ENCODE measurements around the gene STPG3. TPM values are rescaled to one million over a fixed set of nuclear protein-coding genes. Genes with fewer than 3 reads are reported as not detected.
A peak's percentile ranks its signal among the peaks of the same experiment; 100 is the strongest.

STPG3 gene
- polyA plus RNA-seq, 1 donor, result 3.4 TPM

DNA sequence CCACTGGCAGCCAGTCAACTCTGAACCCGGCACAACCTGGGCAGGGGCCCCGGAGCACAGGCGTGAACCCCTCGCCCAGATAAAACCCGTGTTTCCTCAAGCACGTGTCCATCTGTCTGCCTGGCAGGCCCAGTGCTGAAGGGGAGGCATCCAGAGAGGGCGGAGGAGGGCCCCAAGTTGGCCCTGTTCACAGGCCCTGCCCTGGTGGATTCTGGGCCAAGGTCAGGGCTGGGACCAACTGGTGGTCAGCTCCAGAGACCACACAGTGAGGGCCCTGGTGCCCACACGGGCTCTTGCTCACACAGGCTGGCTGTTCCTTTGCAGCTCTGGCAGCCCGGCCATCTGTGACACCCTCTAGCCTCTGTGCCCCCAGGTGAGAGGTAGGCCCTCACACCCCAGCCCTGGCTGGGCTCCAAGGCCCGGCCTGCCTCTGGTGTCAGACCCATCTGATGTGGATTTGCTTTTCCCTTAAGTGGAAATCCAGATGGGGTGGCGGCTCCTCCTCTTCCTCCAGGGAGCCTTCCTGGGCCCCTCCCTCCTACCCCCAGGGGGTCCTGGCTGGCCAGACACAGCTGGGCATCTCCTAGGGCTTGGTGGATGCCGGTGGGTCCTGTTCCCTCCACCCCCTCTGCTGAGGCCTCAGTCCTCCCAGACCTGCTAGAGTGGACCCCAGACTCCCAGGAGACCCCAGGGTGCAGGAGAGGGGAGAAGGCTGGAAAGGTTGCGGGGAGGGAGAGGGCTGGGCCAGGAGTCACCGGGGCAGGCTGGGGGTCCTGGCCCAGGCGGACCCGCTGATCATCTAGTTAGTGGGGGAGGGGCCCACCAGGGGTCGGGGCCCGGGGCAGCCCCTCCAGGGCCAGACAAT lies 525 bp upstream of the STPG3 start:
- H3K4me3 ChIP-seq (ENCODE audit: low read length), result no peak overlapping the region
- no peaks in the 10 kb centered on the region for H3K9me3 ChIP-seq (ENCODE audit: control insufficient read depth, low read depth, low read length)
- DNase-seq, result no peak
- H3K4me1 ChIP-seq (ENCODE audit: control insufficient read depth, insufficient read depth, low read length), result peaks cover 25% of the 10 kb centered on the region
- H3K27ac ChIP-seq (ENCODE audit: low read length), result no peak overlapping the region
- H3K36me3 ChIP-seq (ENCODE audit: control insufficient read depth, insufficient read depth, low read length), result no peaks in the 10 kb centered on the region
- no peaks in the 10 kb centered on the region for H3K27me3 ChIP-seq (ENCODE audit: control insufficient read depth, insufficient read depth, low read length)
- no CpG with 5 or more reads among the region's 18 CpGs for WGBS (ENCODE audit: insufficient coverage, low lambda C conversion rate)

DNA sequence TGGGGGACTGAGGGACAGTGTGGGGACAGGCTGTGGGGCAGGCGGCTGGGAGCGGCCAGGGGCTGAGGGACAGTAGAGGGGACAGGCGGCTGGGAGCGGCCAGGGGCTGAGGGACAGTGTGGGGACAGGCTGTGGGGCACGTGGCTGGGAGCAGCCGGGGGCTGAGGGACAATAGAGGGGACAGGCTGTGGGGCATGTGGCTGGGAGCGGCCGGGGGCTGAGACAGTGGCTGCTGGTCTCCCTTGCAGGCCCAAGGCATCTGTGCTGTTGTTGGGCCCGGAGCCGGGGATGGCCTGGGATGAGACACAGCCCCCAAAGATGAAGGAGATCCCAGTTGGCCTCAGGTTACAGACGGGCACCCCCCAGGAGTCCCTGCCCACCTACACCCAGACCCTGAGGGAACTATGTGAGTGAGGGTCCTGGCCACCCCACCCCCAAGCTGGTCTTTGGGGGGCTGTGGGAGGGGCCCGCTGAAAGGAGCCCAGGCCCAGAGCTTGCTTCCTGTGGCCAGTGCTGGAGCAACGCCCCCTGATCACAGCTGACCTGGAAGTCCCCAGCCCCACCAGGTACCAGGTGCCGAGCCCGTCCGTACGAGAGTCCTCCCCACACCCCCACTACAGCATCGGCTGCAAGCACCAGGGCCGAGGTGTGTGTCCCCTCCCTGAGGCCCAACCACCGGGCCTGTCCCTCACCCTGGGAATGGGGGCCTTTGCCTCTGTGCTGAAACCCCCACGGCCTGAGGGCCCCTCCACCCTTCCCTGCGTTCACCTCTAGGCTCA lies 593 bp downstream of the STPG3 start:
- H3K9me3 ChIP-seq (ENCODE audit: control insufficient read depth, low read depth, low read length), result no peaks in the 10 kb centered on the region
- no peak overlapping the region for H3K27ac ChIP-seq (ENCODE audit: low read length)
- H3K4me1 ChIP-seq (ENCODE audit: control insufficient read depth, insufficient read depth, low read length), result peaks cover 32% of the 10 kb centered on the region
- DNase-seq, result no peak
- no peaks in the 10 kb centered on the region for H3K27me3 ChIP-seq (ENCODE audit: control insufficient read depth, insufficient read depth, low read length)
- no CpG with 5 or more reads among the region's 22 CpGs for WGBS (ENCODE audit: insufficient coverage, low lambda C conversion rate)
- H3K36me3 ChIP-seq (ENCODE audit: control insufficient read depth, insufficient read depth, low read length), result peaks cover 3% of the 10 kb centered on the region
- H3K4me3 ChIP-seq (ENCODE audit: low read length), result no peak overlapping the region

DNA sequence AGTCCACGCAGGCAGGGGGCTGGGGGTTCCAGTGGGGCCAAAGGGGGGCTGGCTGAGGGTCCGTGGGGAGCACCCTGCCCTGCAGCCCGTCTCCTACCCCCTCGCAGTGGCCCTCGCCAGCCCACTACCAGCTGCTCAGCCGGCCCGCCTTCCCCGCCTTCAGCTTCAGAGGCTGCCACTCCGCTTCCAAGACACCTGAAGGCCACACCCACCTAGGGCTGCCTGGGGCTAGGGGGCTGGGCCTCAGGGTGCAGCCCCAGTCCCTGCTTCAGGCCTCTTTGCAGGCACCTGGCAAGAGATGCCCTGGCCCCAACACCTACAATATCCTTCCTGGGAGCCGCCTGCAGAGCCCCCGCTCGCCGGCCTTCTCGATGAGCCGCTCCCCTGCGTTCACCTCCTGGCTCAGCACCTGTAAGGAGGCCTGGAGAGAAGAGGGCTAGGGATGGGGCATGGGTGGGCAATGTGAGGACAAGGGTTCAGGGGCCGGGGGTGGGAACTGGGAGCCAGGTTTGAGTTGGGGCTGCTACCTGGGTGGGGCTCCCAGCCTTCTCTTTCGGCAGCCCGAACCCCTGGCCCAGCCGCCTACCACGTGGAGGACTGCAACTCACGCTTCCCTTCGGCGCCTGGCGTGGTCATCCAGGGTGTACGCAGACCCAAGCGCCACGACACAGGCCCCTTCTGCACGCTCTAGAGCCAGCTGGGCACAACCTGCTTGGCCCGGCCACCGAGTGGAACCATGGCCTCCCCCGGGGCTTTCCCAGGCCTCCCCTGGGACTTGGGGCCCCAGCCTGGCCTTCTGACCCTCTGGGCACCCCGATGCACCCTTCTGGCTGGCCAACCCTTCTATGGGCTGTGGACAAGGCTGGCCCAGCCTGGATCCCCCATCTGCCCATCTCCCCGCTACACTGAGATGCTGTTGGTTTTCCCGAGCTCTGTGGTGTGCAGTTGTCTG lies 1.7 kb downstream of the STPG3 start:
- H3K9me3 ChIP-seq (ENCODE audit: control insufficient read depth, low read depth, low read length), result no peaks in the 10 kb centered on the region
- H3K27me3 ChIP-seq (ENCODE audit: control insufficient read depth, insufficient read depth, low read length), result no peaks in the 10 kb centered on the region
- H3K4me3 ChIP-seq (ENCODE audit: low read length), result peak overlapping the region; percentile 9
- peaks cover 9% of the 10 kb centered on the region for H3K36me3 ChIP-seq (ENCODE audit: control insufficient read depth, insufficient read depth, low read length)
- DNase-seq, result peak; percentile 67 to 79
- no CpG with 5 or more reads among the region's 35 CpGs for WGBS (ENCODE audit: insufficient coverage, low lambda C conversion rate)
- peaks cover 35% of the 10 kb centered on the region for H3K4me1 ChIP-seq (ENCODE audit: control insufficient read depth, insufficient read depth, low read length)
- no peak overlapping the region for H3K27ac ChIP-seq (ENCODE audit: low read length)

DNA sequence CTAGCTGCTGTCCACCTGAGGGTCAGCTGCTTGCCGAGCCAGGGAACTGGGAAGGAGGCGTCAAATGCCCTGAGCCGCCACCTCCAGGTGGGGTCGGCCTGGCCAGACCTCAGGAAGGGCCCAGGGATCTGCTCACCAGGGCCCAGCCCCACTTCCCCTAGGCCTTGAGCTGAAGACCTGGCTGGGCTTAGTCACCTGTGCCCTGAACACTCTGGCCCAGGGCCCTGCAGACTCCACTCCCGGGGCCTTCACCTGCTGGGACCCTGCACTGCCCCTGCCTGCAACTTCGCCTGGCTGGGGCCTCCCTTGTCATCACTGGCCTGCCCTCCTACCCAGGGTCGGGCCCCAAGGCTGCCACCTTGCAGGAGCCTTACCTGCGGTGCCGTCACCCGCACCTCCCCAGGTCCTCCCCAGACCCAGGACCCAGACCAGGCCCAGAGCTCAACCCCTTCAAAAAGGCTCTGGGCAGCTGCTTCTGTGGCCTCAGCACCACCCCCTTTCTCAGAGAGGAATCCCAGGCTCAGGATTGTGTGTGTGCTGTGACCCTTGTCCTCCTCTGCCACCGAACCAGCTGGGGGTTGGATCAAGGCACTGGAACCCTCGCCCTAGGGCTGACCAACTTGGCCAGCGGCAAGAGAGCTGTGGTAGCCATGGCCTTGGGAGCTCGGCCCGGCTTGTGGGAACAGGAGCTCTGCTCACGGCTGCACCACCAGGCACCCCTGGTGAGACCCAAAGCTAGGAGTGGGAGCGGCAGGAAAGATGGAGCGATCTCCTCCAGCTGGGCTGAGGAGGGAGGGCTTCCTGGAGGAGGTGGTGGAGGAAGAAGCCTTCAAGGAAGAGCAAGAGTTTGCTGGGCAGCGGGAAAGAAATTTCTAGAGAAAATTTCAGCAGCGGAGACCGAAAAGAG lies 2.9 kb downstream of the STPG3 start:
- H3K27me3 ChIP-seq (ENCODE audit: control insufficient read depth, insufficient read depth, low read length), result no peaks in the 10 kb centered on the region
- no peaks in the 10 kb centered on the region for H3K9me3 ChIP-seq (ENCODE audit: control insufficient read depth, low read depth, low read length)
- DNase-seq, result peak in 1 of 2 donors; percentile 65
- H3K36me3 ChIP-seq (ENCODE audit: control insufficient read depth, insufficient read depth, low read length), result peaks cover 15% of the 10 kb centered on the region
- 30% methylated on average over 2 of the region's 21 CpGs for WGBS (ENCODE audit: insufficient coverage, low lambda C conversion rate)
- peak overlapping the region; percentile 95 for H3K4me3 ChIP-seq (ENCODE audit: low read length)
- H3K27ac ChIP-seq (ENCODE audit: low read length), result peak overlapping the region; percentile 85
- H3K4me1 ChIP-seq (ENCODE audit: control insufficient read depth, insufficient read depth, low read length), result peaks cover 35% of the 10 kb centered on the region

DNA sequence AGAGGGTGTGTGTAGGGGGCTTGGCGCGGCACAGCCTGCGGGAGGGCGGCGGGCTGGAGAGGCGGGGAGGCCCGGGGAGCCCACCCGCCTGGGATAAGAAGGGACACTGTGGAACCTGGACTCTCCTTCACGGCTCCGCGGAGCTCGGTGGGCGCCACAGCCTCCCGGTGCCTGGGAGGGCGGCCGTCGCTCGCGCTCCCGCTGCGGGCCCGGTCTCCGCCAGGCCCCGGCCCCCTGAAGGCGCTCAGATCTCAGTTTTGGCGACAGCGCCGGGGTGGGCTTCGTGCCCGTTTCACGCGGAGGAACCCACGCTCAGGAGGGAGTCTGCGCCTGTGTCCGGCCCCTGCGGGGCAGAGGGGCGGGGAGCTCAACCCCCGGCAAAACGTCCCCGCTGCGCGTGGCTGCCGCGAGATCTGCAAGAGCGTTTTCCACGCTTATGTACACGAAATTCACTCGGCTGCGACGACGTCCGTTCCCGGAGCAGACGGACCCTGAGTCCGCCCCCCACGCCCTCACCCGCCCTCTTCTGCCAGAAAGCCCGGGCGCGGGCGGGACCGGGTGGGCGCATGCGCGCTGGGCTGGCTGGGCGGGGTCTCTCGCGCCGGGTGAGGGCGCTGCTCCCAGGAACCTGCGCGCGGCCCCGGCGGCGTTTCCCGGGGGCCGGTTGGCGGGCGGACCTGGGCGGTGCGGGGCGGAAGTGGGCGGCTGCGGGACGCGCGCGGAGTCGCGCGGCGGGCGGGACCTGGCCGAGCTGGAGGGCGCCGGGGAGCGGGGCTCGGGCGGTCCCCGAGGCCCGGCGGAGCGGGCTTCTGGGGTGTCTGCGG lies 3.8 kb downstream of the STPG3 start, which contains the start of gene NELFB:
Gene NELFB, plus strand, starts transcription at position 704 of the 824 bp plus-strand sequence.
- WGBS (ENCODE audit: insufficient coverage, low lambda C conversion rate), result no CpG with 5 or more reads among the region's 105 CpGs
- H3K4me3 ChIP-seq (ENCODE audit: low read length), result peak within 1 kb of the TSS; percentile 95

DNA sequence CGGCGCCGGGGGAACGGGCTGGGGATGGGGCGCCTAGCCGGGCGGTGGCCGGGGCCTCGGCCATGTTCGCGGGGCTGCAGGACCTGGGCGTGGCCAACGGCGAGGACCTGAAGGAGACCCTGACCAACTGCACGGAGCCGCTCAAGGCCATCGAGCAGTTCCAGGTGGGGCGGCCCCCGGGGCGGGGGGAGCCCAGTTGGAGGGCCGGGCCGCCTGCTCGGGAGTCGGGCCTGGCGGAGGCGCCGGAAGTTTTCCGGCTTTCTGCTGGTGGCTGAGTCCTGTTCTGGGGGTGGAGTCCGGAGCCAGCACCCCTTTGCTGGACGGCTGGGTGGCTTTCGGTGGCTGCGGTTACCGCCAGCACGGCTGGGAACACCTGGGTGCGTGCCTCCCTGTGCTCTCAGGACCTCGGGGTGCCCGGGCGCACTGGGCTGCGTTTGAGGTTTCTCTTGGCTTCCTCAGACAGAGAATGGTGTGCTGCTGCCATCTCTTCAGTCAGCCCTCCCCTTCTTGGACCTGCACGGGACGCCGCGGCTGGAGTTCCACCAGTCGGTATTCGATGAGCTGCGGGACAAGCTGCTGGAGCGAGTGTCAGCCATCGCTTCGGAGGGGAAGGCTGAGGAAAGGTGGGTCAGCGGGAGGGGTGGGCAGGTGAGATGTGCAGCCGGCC lies 4.5 kb downstream of the STPG3 start:
- Histone ChIP-seq H3K4me3 (ENCODE audit: low read length) (peak overlapping the region; percentile 89), H3K9me3 (ENCODE audit: control insufficient read depth, low read depth, low read length) (no peaks in the 10 kb centered on the region), H3K4me1 (ENCODE audit: control insufficient read depth, insufficient read depth, low read length) (peaks cover 35% of the 10 kb centered on the region), H3K36me3 (ENCODE audit: control insufficient read depth, insufficient read depth, low read length) (peaks cover 19% of the 10 kb centered on the region), H3K27ac (ENCODE audit: low read length) (peak overlapping the region; percentile 44), H3K27me3 (ENCODE audit: control insufficient read depth, insufficient read depth, low read length) (no peaks in the 10 kb centered on the region)
- no CpG with 5 or more reads among the region's 51 CpGs for WGBS (ENCODE audit: insufficient coverage, low lambda C conversion rate)
- no peak for DNase-seq

More for the DNA sequence above, 3.8 kb downstream of the STPG3 start, which contains the start of gene NELFB:
- Histone ChIP-seq H3K27me3 (ENCODE audit: control insufficient read depth, insufficient read depth, low read length) (no peaks in the 10 kb centered on the region), H3K9me3 (ENCODE audit: control insufficient read depth, low read depth, low read length) (no peaks in the 10 kb centered on the region), H3K27ac (ENCODE audit: low read length) (peak within 1 kb of the TSS; percentile 85), H3K4me1 (ENCODE audit: control insufficient read depth, insufficient read depth, low read length) (peaks cover 35% of the 10 kb centered on the region), H3K36me3 (ENCODE audit: control insufficient read depth, insufficient read depth, low read length) (peaks cover 19% of the 10 kb centered on the region)
- DNase-seq, result peak; percentile 89 to 92

DNA sequence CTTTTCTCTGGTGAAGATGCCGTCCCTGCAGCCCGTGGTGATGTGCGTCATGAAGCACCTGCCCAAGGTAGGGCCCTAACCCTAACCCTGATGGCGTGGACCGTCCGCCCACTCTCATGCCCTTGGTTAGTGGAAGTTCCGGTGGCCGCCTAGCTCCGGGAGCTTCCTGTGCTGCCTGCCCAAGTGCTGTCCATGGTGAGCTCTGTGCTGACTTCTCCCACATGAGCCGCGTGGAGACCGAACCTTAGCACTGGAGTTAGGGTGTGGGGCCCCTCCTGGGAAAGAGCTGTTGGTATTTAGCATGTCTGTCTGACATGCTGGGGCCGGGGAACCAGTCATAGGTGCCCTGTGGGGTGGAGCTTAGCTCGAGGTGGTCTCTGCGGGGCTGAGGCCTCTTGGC lies 5.3 kb downstream of the STPG3 start:
- Histone ChIP-seq H3K4me3 (ENCODE audit: low read length) (peak overlapping the region; percentile 89), H3K4me1 (ENCODE audit: control insufficient read depth, insufficient read depth, low read length) (peaks cover 35% of the 10 kb centered on the region), H3K9me3 (ENCODE audit: control insufficient read depth, low read depth, low read length) (no peaks in the 10 kb centered on the region), H3K27ac (ENCODE audit: low read length) (no peak overlapping the region), H3K36me3 (ENCODE audit: control insufficient read depth, insufficient read depth, low read length) (peaks cover 19% of the 10 kb centered on the region), H3K27me3 (ENCODE audit: control insufficient read depth, insufficient read depth, low read length) (no peaks in the 10 kb centered on the region)
- WGBS (ENCODE audit: insufficient coverage, low lambda C conversion rate), result 100% methylated on average over 4 of the region's 15 CpGs
- no peak for DNase-seq

DNA sequence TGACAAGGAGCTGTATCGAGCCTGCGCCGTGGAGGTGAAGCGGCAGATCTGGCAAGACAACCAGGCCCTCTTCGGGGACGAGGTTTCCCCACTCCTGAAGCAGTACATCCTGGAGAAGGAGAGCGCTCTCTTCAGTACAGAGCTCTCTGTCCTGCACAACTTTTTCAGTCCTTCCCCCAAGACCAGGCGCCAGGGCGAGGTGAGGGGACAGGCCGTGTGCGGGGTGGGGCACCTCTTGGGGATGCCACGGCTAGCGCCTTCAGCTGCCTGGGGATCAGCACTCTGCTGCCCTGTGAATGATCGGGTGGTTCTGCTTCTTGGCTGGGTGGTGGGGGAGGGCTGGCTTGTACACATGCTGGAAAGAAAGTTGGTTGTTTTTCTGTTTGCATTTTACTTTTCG lies 5.8 kb downstream of the STPG3 start:
- WGBS (ENCODE audit: insufficient coverage, low lambda C conversion rate), result no CpG with 5 or more reads among the region's 15 CpGs
- Histone ChIP-seq H3K4me1 (ENCODE audit: control insufficient read depth, insufficient read depth, low read length) (peaks cover 34% of the 10 kb centered on the region), H3K4me3 (ENCODE audit: low read length) (no peak overlapping the region), H3K27ac (ENCODE audit: low read length) (no peak overlapping the region), H3K36me3 (ENCODE audit: control insufficient read depth, insufficient read depth, low read length) (peaks cover 23% of the 10 kb centered on the region), H3K27me3 (ENCODE audit: control insufficient read depth, insufficient read depth, low read length) (no peaks in the 10 kb centered on the region), H3K9me3 (ENCODE audit: control insufficient read depth, low read depth, low read length) (peaks cover 2% of the 10 kb centered on the region)
- no peak for DNase-seq
